ENCODE results near the gene PPP1R26. TPM values are rescaled to one million over a fixed set of nuclear protein-coding genes. Genes with fewer than 3 reads are reported as not detected.

Gene PPP1R26
- total and polyA plus RNA-seq, 9 of the 15 experiments (the other 6 are each of a cell fraction or from before 2014, with no cell fraction given) = 0.77 to 26.8 (median 9.3) TPM

DNA sequence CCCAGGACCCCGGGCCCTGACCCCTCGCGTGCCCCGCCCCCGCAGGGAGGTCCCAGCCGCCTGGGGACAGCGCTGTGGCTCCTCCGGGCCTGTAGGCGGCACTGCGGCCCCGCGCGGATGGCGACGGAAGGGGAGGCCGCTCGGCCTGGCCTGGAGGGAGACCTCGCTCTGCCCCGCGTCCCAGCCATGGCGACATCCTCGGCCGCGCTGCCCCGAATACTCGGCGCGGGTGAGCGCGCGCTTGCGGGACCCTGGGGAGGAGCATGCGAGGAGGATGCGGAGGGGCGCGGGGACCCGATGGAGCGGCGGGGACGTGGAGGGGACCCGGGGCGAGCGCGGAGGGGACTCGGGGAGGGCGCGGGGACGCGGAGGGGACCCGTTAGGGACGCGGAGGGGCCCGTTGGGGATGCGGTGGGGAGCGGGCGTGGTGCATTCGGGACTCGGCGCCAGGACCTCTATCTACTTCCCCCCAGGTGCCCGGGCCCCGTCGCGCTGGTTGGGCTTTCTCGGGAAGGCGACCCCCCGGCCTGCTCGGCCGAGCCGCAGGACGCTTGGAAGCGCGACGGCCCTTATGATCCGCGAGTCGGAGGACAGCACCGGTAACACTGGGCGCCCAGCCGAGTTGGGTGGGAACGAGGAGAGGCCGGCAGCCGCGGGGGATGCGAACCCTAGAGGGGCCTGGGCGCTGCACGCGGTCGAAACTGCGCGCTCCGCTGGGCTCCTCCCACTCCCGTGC is 21.1 kb downstream of the PPP1R26 start, which contains the start of gene MRPS2:
Gene MRPS2 (plus strand): TSS at position 158 of the 736 bp plus-strand sequence. CDS start 29 bp downstream, at position 187.
- peak; percentile 95 for ATAC-seq
- H3K9me3 ChIP-seq (replicated peaks; ENCODE audit: control insufficient read depth, insufficient read depth, low read depth, low read length) = no peaks in the 10 kb centered on the region
- peak within 1 kb of the TSS; percentile 89 for H2AFZ ChIP-seq (ENCODE audit: low read depth, low read length)
- H3K79me2 ChIP-seq (ENCODE audit: control insufficient read depth, insufficient read depth, low read length) = peaks cover 41% of the 10 kb centered on the region
- peaks cover 10 to 70% of the 10 kb centered on the region in 2 experiments for H3K4me1 ChIP-seq (replicated peaks in 1 of 2; ENCODE audit: control insufficient read depth in 2 of 2, insufficient read depth in 2 of 2, low read length in 2 of 2)
- in situ Hi-C loops (cut with MboI) (no loop called here), intact Hi-C loops (cut with micrococcal nuclease) (loop anchor here (2.0 kb wide), 1 partner anchor 60 kb away; no protein-coding TSS in a partner anchor)
- H3K4me2 ChIP-seq (ENCODE audit: insufficient read depth, low read length) = peak within 1 kb of the TSS; percentile 88
- no TSS peak for BruUV-seq (replicated peaks)
- under 1% methylated on average over 40 of the region's 92 CpGs for WGBS (ENCODE audit: insufficient coverage, low coverage, missing lambda C conversion rate)
- CTCF ChIA-PET (ENCODE audit: low intra/inter-chr PET ratio) = interaction anchor here (0.7 kb wide), 1 partner anchor 1706 kb away, joined by 3 read pairs; no protein-coding TSS in a partner anchor
- peak within 1 kb of the TSS; percentile 92 to 93 for H3K9ac ChIP-seq (ENCODE audit: insufficient read depth in 1 of 2, low read depth in 2 of 2, low read length in 2 of 2)
- H3K27ac ChIP-seq (ENCODE audit: extremely low read depth, low read depth, low read length) = peak within 1 kb of the TSS; percentile 90
- H3K4me3 ChIP-seq = peak within 1 kb of the TSS; percentile 78
- H4K20me1 ChIP-seq (replicated peaks; ENCODE audit: control insufficient read depth, insufficient read depth, low read length) = peaks cover 21% of the 10 kb centered on the region
- no peaks in the 10 kb centered on the region for H3K27me3 ChIP-seq (ENCODE audit: control insufficient read depth in 2 of 2, insufficient read depth in 2 of 2, low read length in 2 of 2)
- POLR2A ChIA-PET = interaction anchor here (0.7 kb wide), 1 partner anchor 12 kb away, joined by 3 read pairs; no protein-coding TSS in a partner anchor
- peak; percentile 88 to 94 (median 90) for DNase-seq (ENCODE audit: extremely low read depth in 1 of 4, low spot score in 3 of 4)
- H3K9me1 ChIP-seq (ENCODE audit: control insufficient read depth, insufficient read depth, low read length) = no peaks in the 10 kb centered on the region
- FAIRE-seq = peak; percentile 82
- peaks cover 42% of the 10 kb centered on the region for H3K36me3 ChIP-seq (ENCODE audit: control insufficient read depth, insufficient read depth, low read length)
- TF ChIP-seq TAF7 (tag; IDR thresholded peaks at IDR 0.05) (peak; percentile 69; the same call in 1 of the 2 replicates), PRPF4 (IDR thresholded peaks at IDR 0.05; ENCODE audit: insufficient read depth, low read depth, low read length, poor library complexity, severe bottlenecking) (peak; percentile 49), GTF2A2 (tag; IDR thresholded peaks at IDR 0.05) (no peak), SMARCE1 (IDR thresholded peaks at IDR 0.05) (no peak), TRIM24 (IDR thresholded peaks at IDR 0.05) (no peak), REST (IDR thresholded peaks at IDR 0.05; ENCODE audit: borderline replicate concordance) (peak; percentile 33; the same call in 1 of the 2 replicates), REST (CRISPR knock-in tag; IDR thresholded peaks at IDR 0.05; ENCODE audit: low read depth) (no peak), CCAR2 (IDR thresholded peaks at IDR 0.05; ENCODE audit: low read depth, low read length) (no peak), CBX5 (IDR thresholded peaks at IDR 0.05; ENCODE audit: borderline replicate concordance, low read depth) (no peak), MAFK (IDR thresholded peaks at IDR 0.05; ENCODE audit: low read length) (no peak), ZBTB5 (IDR thresholded peaks at IDR 0.05) (no peak)

Data from K562 (cell line).